HEK293 (cell line): ENCODE data around the gene NHEJ1.

Experiments used
- CTCF ChIP-seq: fragments of 450-650 bp; formaldehyde crosslinking; IDR thresholded peaks from 2 replicates; pipeline ENCODE4 v1.5.1; 2016; ENCODE audit warnings: missing biosample characterization, missing genetic modification characterization
- OVOL3 ChIP-seq: fragments of 450-650 bp; formaldehyde crosslinking; IDR thresholded peaks from 2 replicates; pipeline ENCODE4 v1.5.1; 2016; ENCODE audit warnings: missing biosample characterization, missing genetic modification characterization
- YY1 ChIP-seq: fragments of 450-650 bp; formaldehyde crosslinking; IDR thresholded peaks from 2 replicates; pipeline ENCODE4 v1.5.1; 2018; ENCODE audit warnings: missing biosample characterization, missing genetic modification characterization
- ZNF292 ChIP-seq: fragments of 450-650 bp; formaldehyde crosslinking; IDR thresholded peaks from 2 replicates; pipeline ENCODE4 v1.5.1; 2016; ENCODE audit warnings: low read depth, missing biosample characterization, missing genetic modification characterization, borderline replicate concordance
- ZNF362 ChIP-seq: fragments of 450-650 bp; formaldehyde crosslinking; IDR thresholded peaks from 2 replicates; pipeline ENCODE4 v1.5.1; 2016; ENCODE audit warnings: missing biosample characterization, missing genetic modification characterization
- ZNF76 ChIP-seq: fragments of 450-650 bp; formaldehyde crosslinking; IDR thresholded peaks from 2 replicates; pipeline ENCODE4; 2016; ENCODE audit warnings: low read depth, missing biosample characterization, missing genetic modification characterization, borderline replicate concordance

- TF ChIP-seq CTCF (no peak), OVOL3 (tag by site-specific recombination) (no peak), YY1 (no peak), ZNF292 (tag by site-specific recombination) (no peak), ZNF76 (no peak), ZNF362 (tag by site-specific recombination) (no peak)
Measured at GRCh38 chr2:219182331-219183150, 21.9 kb upstream of the NHEJ1 start.
